ENCODE data around the gene ITGB6.
"Not testable (repeated sequence)": the region's sequence is repeated elsewhere in the genome, so short reads cannot be mapped to it uniquely, and the experiment has no call there.

The ITGB6 gene

GRCh38 chr2:160142472-160142871 is 57.6 kb downstream of the ITGB6 start:
- DNase-seq (ENCODE audit: low read depth in 2 of 3, low spot score in 1 of 3), result no peak

DNA sequence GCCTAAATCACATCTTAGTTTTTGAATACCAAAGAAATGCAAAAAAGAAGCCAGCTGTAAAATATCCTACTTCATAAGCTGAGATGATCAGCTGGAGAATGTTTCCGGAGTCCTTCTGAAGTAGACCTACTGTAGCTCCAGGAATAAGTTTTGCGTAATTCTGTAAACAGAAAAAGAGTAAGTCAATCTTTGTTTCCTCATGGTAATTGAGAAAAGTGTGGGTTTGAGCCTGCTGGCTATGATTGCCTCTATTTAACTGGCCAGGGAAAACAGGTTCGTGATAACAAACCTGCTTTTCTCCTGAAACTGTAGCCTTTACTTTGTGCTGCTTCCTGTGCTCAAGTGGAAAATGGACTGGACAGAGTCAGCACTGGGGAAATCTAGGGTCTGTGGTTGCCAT is 58.2 kb downstream of the ITGB6 start:
- DNase-seq (ENCODE audit: low read depth in 2 of 3, low spot score in 1 of 3), result no peak

DNA sequence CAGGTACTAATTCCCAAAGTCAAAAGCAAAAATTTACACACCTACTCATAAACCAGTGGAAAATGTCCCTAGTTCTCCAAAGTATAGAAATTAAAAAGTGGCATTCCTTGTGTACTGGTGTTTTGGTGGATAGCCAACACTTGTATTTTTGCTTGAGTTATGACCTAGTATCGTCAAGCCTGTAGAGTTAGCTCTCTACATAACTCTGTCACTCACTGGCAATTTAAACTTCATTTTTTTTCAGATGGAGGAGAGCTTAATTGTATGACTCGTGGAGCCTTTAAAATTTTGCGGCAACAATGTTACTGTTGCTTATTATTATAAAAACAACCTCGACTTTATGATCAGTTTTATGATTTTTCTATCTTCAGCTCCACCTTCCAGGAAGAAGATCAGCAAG is 58.7 kb downstream of the ITGB6 start:
- DNase-seq (ENCODE audit: low read depth in 2 of 3, low spot score in 1 of 3), result no peak

- no peak for DNase-seq (ENCODE audit: low read depth in 2 of 3, low spot score in 1 of 3)
Observed at GRCh38 chr2:160140471-160140870, 59.6 kb downstream of the ITGB6 start.

DNA sequence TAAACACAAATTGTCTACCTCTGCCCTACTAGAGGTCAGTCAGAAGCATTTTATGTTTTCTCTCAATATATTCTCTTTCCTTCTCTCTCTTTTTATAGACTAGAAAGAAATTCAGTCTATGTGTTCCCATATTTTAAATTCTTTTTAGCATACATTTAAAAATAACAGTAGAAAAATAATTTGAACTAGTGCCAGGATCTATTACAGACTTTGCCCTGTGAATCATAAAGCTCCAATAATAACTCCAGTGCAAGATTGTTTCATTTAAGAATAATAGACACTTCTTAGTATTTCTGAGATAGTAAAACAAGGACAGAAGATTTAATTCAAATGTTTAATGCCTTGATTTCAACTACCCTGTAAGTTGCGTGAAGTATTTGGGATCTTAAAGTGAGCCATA is 60.1 kb downstream of the ITGB6 start:
- no peak for DNase-seq (ENCODE audit: low read depth in 2 of 3, low spot score in 1 of 3)

GRCh38 chr2:160139350-160139749 is 60.7 kb downstream of the ITGB6 start:
- DNase-seq (ENCODE audit: low read depth in 2 of 3, low spot score in 1 of 3), result no peak

DNA sequence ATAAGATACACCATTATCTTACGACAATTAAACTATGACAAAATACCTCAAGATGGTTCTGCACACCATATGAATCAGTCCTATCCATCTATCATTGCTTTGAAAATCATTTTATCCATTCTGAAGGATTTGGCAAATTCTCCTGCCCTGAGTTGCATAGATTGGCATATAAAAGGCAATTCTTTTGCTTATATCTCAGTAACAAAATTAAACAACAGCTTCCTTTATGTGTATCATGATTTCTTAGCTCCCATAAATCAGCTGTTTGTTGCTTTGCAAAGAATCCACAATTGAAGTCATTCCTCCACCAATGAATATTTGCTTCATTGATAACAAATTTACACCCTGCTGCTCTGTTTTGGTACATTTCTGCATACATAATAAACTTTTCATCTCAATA is 61.7 kb downstream of the ITGB6 start:
- no peak for DNase-seq (ENCODE audit: low read depth in 2 of 3, low spot score in 1 of 3)

DNA sequence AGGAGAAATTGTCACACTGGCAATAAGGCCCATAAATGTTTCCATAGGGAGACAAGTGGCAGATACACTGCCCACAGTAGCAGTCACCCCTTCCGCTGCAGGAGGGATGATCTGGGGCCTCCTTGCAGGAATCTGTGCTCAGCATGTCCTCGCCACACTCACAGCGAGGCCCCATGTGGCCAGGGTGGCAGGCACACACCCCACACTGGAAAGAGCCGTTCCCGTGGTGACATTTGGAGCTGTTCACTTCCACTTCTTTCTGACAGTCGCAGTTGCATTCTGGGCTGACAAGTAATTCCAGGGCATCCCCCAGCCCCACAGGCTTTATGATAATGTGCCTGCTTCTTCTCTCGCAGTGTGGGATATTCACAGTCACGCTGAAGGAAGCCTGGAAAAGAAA is 62.6 kb downstream of the ITGB6 start:
- DNase-seq (ENCODE audit: low read depth in 2 of 3, low spot score in 1 of 3), result no peak

DNA sequence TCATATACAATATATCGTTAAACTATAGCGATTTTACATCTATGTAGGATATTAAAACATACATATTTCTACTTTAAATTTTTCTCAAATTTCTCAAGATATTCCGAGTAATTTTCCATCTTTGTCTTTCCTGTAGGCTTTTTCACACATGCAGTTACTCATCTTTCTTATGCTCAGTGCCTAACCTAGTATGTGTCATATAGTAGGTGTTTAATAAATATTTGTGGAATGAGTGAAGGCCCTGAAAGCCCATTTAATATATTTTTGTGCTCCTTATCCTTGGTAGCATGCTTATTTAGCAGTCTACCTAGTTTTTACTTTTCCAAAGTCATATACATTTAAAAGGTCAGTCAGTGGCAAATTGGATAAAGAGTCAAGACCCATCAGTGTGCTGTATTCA is 67.3 kb downstream of the ITGB6 start:
- DNase-seq (ENCODE audit: low read depth in 2 of 3, low spot score in 1 of 3), result no peak

GRCh38 chr2:160126756-160127155 is 73.3 kb downstream of the ITGB6 start:
- no peak for DNase-seq (ENCODE audit: low read depth in 2 of 3, low spot score in 1 of 3)

- DNase-seq (ENCODE audit: low read depth in 2 of 3, low spot score in 1 of 3), result no peak
Observed at GRCh38 chr2:160126315-160126714, 73.8 kb downstream of the ITGB6 start.

DNA sequence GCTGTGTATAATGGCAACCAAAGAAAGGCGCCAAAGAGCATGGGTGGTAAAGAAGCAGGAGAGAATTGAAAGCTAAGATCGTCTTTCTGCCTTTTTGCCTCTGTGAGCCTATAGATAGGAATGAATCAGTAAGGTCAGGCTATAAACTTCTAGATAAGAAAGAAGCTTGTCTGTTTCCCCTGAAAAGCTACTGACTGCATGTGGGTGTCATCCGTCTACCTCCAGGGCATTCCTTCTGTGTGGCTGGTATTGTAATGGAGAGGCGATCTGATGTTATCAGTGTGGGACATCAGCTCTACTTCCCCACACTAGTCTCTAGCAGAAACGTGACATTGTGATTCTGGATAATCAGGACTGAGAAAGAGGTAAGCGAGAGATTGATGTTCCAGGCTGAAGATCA is 74.2 kb downstream of the ITGB6 start:
- no peak for DNase-seq (ENCODE audit: low read depth in 2 of 3, low spot score in 1 of 3)

GRCh38 chr2:160125366-160125765 is 74.7 kb downstream of the ITGB6 start:
- DNase-seq (ENCODE audit: low read depth in 2 of 3, low spot score in 1 of 3), result no peak

DNA sequence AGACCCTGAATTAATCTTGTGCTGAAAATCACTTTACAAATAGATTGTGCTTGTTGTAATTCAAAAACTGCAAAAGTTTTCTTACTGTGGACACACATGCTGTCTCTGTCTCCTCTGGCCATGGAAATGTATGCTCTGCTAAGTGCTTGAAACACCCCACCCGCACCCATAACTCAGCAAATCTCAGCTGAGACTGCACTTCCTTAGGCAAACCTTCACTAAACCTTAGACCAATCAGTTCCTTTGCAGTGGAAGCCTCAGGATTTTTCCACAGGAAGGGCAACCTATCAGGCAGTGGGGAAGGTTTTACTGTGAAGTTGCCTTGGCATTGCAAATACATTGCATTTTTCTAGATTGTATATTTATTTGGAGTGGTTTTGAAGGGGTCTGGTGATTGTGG is 75.5 kb downstream of the ITGB6 start:
- DNase-seq (ENCODE audit: low read depth in 2 of 3, low spot score in 1 of 3), result no peak

GRCh38 chr2:160114721-160115120 is 85.4 kb downstream of the ITGB6 start:
- not testable (repeated sequence) for DNase-seq (ENCODE audit: low read depth in 2 of 3, low spot score in 1 of 3)

DNA sequence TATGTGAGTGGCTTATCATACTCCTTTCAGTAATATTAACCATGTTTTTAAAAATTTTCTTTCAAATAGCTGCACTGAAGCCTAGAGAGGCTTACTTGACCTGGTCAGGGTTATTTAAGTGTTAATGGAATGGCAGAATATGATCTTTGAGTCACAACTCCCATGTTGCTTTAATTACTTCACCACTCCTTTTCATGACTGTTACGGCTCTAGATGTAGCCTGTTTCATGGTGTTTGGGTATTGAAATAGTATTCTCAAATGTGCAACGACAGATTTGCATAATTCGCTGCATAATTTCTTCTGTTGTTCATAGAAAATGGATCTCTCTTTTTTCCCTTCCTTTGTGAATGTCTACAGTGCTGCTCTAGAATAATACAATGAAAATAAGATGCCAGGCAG is 86.1 kb downstream of the ITGB6 start:
- DNase-seq (ENCODE audit: low read depth in 2 of 3, low spot score in 1 of 3), result no peak

- DNase-seq (ENCODE audit: low read depth in 2 of 3, low spot score in 1 of 3), result no peak
Observed at GRCh38 chr2:160111951-160112798, 87.9 kb downstream of the ITGB6 start.

- DNase-seq (ENCODE audit: low read depth in 2 of 3, low spot score in 1 of 3), result no peak
Observed at GRCh38 chr2:160110674-160111239, 89.3 kb downstream of the ITGB6 start.

DNA sequence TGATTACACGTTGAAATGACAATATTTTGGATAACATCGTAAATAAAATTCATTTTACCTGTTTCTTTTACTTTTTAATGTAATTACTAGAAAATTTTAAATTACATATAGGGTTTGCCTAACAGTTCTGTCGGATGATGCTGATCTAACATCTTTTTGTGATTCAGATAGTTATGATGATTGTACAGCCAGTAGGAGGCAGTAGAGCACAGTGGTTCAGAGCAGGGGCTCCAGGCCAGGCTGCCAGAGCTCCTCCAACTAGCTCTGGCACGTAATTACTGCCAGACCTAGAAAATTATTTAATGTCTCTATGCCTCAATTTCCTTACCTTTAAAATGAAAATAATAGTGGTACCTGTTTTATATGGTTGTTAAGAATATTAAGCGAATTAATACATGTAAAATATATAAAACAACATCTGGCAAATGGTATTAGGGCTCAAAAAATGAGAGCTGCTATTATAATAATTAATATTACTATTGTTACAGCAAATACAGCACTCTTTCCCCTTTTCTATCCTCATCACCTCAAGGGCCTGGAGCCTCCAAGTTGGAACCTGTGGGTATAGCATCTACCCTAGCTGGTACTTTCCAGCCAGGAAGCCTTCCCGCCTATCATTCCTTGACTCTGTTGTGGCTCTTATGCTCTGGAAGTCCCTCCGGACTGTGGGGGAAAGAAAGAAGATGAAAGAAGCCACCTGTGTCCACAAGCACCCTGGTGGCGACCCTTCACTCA is 90.0 kb downstream of the ITGB6 start:
- peak; percentile 29 to 67 (median 40) for DNase-seq (ENCODE audit: low read depth in 2 of 3, low spot score in 1 of 3)

DNA sequence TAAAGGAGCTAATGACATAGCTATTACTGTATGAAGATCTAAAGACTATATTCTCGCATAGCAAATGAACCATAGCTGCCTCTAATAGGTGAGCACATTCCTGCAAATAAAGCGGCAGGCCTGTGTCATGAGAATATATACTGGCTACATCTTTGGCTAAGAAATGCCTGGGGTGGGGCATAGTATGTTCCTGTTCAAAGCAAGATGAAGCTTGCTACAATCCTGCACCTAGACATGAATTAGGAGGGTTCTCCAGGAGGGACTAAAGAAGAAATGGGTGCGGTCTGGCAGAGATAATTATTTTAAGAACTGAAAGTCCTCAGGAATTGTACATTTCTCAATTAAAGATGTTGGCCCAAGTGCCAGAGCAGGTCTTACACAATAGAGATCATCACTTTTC is 90.8 kb downstream of the ITGB6 start:
- DNase-seq (ENCODE audit: low read depth in 2 of 3, low spot score in 1 of 3), result no peak

DNA sequence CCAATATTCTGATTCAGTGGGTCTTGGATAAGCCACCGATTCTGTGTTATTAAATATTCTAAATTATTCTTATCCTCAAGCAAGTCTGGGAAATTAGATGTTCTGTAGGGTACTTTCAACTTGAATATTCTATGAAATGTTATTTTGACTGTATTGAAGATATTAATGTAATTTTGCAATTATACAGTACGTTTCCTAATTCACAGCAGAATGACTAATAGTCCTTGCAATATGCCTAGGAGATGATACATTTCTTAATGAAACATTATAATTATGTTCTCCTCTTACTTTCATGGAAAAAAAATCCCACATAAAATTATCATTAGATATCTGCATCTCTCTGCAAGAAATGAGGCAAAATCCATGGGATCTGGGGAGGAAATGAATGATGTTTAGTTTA is 91.4 kb downstream of the ITGB6 start:
- DNase-seq (ENCODE audit: low read depth in 2 of 3, low spot score in 1 of 3), result no peak

- no peak for DNase-seq (ENCODE audit: low read depth in 2 of 3, low spot score in 1 of 3)
Observed at GRCh38 chr2:160105366-160105765, 94.7 kb downstream of the ITGB6 start.

Measured in stimulated activated CD4-positive, alpha-beta T cell treated with anti-CD3 and anti-CD28 coated beads, Interleukin-12 subunit alpha, Interleukin-12 subunit beta, amount 100 ng/mL, for 48 hours (primary cell).